ENCODE results near the gene CFB. TPM values are rescaled to one million over a fixed set of nuclear protein-coding genes. Genes with fewer than 3 reads are reported as not detected.
A peak's percentile ranks its signal among the peaks of the same experiment; 100 is the strongest.

The CFB gene
- polyA plus RNA-seq, 1 donor (not counting 4 experiments of a cell fraction or from before 2014, with no cell fraction given) = 2.5 TPM

- dilution Hi-C loops (cut with MboI; ENCODE audit: extremely low pct_ligation_motif_present, low sequenced_read_pairs) = no loop called here
- peaks cover 0 to 1% of the 10 kb centered on the region in 2 experiments for H3K36me3 ChIP-seq (ENCODE audit: control insufficient read depth in 2 of 2, extremely low read depth in 1 of 2, insufficient read depth in 2 of 2, low read length in 2 of 2)
- no peak overlapping the region for H3K27ac ChIP-seq (ENCODE audit: control insufficient read depth, insufficient read depth, low read length)
Measured at GRCh38 chr6:31901415-31901952, 44.4 kb upstream of the CFB start.

GRCh38 chr6:31901953-31902643 lies 43.8 kb upstream of the CFB start, which contains the start of gene ZBTB12:
ZBTB12 (minus strand) TSS chr6:31902086; CDS start chr6:31901305, 781 bp downstream.
- Histone ChIP-seq H4K20me1 (ENCODE audit: control insufficient read depth, extremely low read depth, insufficient read depth, low read length) (no peaks in the 10 kb centered on the region), H3K9me1 (ENCODE audit: control insufficient read depth, extremely low read depth, insufficient read depth, low read length) (no peaks in the 10 kb centered on the region), H3K9me3 (ENCODE audit: control insufficient read depth, low read depth, low read length) (no peaks in the 10 kb centered on the region), H3K79me2 (ENCODE audit: control insufficient read depth, insufficient read depth, low read length) (no peaks in the 10 kb centered on the region), H3K4me3 (ENCODE audit: control insufficient read depth in 2 of 3, extremely low read depth in 1 of 3, insufficient read depth in 2 of 3, low read depth in 1 of 3, low read length in 3 of 3) (peak within 1 kb of the TSS; percentile 57 to 78 (median 71)), H3K4me1 (ENCODE audit: control insufficient read depth, extremely low read depth, insufficient read depth, low read length) (peaks cover 10% of the 10 kb centered on the region), H3K36me3 (ENCODE audit: control insufficient read depth in 2 of 2, extremely low read depth in 1 of 2, insufficient read depth in 2 of 2, low read length in 2 of 2) (peaks cover 0 to 1% of the 10 kb centered on the region in 2 experiments), H3K9ac (ENCODE audit: control insufficient read depth, extremely low read depth, insufficient read depth, low read length) (peak within 1 kb of the TSS; percentile 63), H3K4me2 (ENCODE audit: control insufficient read depth, extremely low read depth, insufficient read depth, low read depth, low read length) (peak within 1 kb of the TSS; percentile 85), H2AFZ (ENCODE audit: control insufficient read depth, low read length) (peak within 1 kb of the TSS; percentile 75), H3K27ac (ENCODE audit: control insufficient read depth, insufficient read depth, low read length) (peak within 1 kb of the TSS; percentile 31), H3K27me3 (ENCODE audit: control insufficient read depth, extremely low read depth, insufficient read depth, low read length) (no peaks in the 10 kb centered on the region)
- TF ChIP-seq CTCF (optimal IDR thresholded peaks at IDR 0.05 in 1 of 3, IDR thresholded peaks at IDR 0.05 in 1 of 3, conservative IDR thresholded peaks at IDR 0.05 in 1 of 3; ENCODE audit: extremely low read depth in 1 of 3, insufficient read depth in 2 of 3, low read length in 3 of 3) = no peak
- TF ChIP-seq EZH2 (IDR thresholded peaks at IDR 0.05; ENCODE audit: low read length) = no peak
- dilution Hi-C loops (cut with MboI; ENCODE audit: extremely low pct_ligation_motif_present, low sequenced_read_pairs) = no loop called here
- no peak for DNase-seq (ENCODE audit: low read depth, low spot score)
- no peak for FAIRE-seq

More at GRCh38 chr6:31901415-31901952, 44.4 kb upstream of the CFB start:
- Histone ChIP-seq H3K4me3 (ENCODE audit: control insufficient read depth in 2 of 3, extremely low read depth in 1 of 3, insufficient read depth in 2 of 3, low read depth in 1 of 3, low read length in 3 of 3) (peak overlapping the region; percentile 57 to 78 (median 71)), H3K4me2 (ENCODE audit: control insufficient read depth, extremely low read depth, insufficient read depth, low read depth, low read length) (peak overlapping the region; percentile 85), H3K9ac (ENCODE audit: control insufficient read depth, extremely low read depth, insufficient read depth, low read length) (peak overlapping the region; percentile 63), H3K9me1 (ENCODE audit: control insufficient read depth, extremely low read depth, insufficient read depth, low read length) (no peaks in the 10 kb centered on the region), H3K9me3 (ENCODE audit: control insufficient read depth, low read depth, low read length) (no peaks in the 10 kb centered on the region), H3K27me3 (ENCODE audit: control insufficient read depth, extremely low read depth, insufficient read depth, low read length) (no peaks in the 10 kb centered on the region), H3K4me1 (ENCODE audit: control insufficient read depth, extremely low read depth, insufficient read depth, low read length) (peaks cover 13% of the 10 kb centered on the region), H3K79me2 (ENCODE audit: control insufficient read depth, insufficient read depth, low read length) (no peaks in the 10 kb centered on the region), H2AFZ (ENCODE audit: control insufficient read depth, low read length) (no peak overlapping the region), H4K20me1 (ENCODE audit: control insufficient read depth, extremely low read depth, insufficient read depth, low read length) (no peaks in the 10 kb centered on the region)
- no peak for FAIRE-seq
- no peak for DNase-seq (ENCODE audit: low read depth, low spot score)
- TF ChIP-seq EZH2 (IDR thresholded peaks at IDR 0.05; ENCODE audit: low read length) (no peak), CTCF (optimal IDR thresholded peaks at IDR 0.05 in 1 of 3, IDR thresholded peaks at IDR 0.05 in 1 of 3, conservative IDR thresholded peaks at IDR 0.05 in 1 of 3; ENCODE audit: extremely low read depth in 1 of 3, insufficient read depth in 2 of 3, low read length in 3 of 3) (no peak)
